HPDE6-E6E7 (cell line): ENCODE results near the gene GSAP.

ENCODE experiments used
- DNase-seq: peaks from one replicate; pipeline ENCODE4 v3.0.0; 2011; ENCODE audit warnings: missing footprints; ENCODE audit errors: extremely low spot score

Gene GSAP

GRCh38 chr7:77434570-77435275, 18.6 kb upstream of the GSAP start:
- no peak for DNase-seq

GRCh38 chr7:77433901-77434300, 17.8 kb upstream of the GSAP start:
- no peak for DNase-seq

- no peak for DNase-seq
Observed at GRCh38 chr7:77430927-77431326, 14.8 kb upstream of the GSAP start.

GRCh38 chr7:77428777-77429231, 12.7 kb upstream of the GSAP start:
- no peak for DNase-seq

GRCh38 chr7:77427996-77428603, 12.0 kb upstream of the GSAP start:
- DNase-seq: no peak

- DNase-seq: no peak
Observed at GRCh38 chr7:77426521-77427051, 10.4 kb upstream of the GSAP start.

GRCh38 chr7:77426052-77426404, 9.9 kb upstream of the GSAP start:
- DNase-seq: no peak

- no peak for DNase-seq
Observed at GRCh38 chr7:77425101-77426051, 9.2 kb upstream of the GSAP start.

- DNase-seq: no peak
Observed at GRCh38 chr7:77422500-77422899, 6.4 kb upstream of the GSAP start.

- no peak for DNase-seq
Observed at GRCh38 chr7:77420986-77421672, 5.0 kb upstream of the GSAP start.

- no peak for DNase-seq
Observed at GRCh38 chr7:77420438-77420837, 4.3 kb upstream of the GSAP start.

- no peak for DNase-seq
Observed at GRCh38 chr7:77419102-77419501, 3.0 kb upstream of the GSAP start.

GRCh38 chr7:77417801-77418200, 1.7 kb upstream of the GSAP start:
- no peak for DNase-seq

- DNase-seq: no peak
Observed at GRCh38 chr7:77416621-77417371, 647 bp upstream of the GSAP start.

GRCh38 chr7:77415476-77415822, 700 bp downstream of the GSAP start:
- no peak for DNase-seq

GRCh38 chr7:77413861-77414424, 2.2 kb downstream of the GSAP start:
- no peak for DNase-seq

- DNase-seq: no peak
Observed at GRCh38 chr7:77413128-77413527, 3.0 kb downstream of the GSAP start.

GRCh38 chr7:77409739-77410547, 6.2 kb downstream of the GSAP start:
- peak; percentile 63 for DNase-seq

- DNase-seq: no peak
Observed at GRCh38 chr7:77409005-77409738, 7.0 kb downstream of the GSAP start.
